ENCODE data around the gene TMEM178A.

TMEM178A gene

DNA sequence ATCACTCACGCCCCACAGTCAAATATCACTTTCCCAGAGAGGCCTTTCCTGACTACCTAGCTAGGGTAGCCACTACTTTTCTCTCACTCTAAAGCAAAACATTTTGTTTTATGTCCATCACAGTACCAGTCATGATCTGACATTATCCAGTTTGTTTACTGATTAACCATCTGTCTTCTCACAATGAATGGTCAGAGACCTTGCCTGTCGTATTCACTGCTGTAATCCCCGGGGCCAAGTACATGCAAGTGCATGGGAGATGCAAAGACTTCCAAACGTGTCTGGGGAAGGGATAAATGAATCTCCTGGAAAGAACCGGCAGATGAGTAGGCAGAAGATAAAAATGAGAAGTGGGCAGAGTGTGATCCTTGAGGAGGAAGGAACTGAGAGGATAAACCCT is 73.7 kb downstream of the TMEM178A start:
- no peak for DNase-seq (ENCODE audit: low read depth in 2 of 2)

DNA sequence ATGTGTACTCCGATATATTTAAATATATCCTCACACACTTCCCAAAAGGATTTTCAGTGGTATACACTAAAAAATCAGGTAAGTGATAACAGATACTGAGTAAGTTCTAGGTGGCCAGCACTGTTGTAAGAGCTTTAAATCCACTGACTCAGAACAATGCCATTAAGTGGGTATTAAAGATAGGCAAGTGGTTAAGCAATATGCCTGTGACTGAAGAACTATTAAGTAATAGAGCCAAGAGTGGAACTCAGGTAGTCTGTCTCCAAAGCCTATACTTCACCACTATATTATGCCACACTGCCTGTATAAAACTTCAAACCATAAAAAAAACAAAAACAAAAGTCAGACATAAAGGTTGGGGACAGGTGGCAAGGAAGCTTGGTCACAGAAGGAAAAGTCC is 76.2 kb downstream of the TMEM178A start:
- no peak for DNase-seq (ENCODE audit: low read depth in 2 of 2)

DNA sequence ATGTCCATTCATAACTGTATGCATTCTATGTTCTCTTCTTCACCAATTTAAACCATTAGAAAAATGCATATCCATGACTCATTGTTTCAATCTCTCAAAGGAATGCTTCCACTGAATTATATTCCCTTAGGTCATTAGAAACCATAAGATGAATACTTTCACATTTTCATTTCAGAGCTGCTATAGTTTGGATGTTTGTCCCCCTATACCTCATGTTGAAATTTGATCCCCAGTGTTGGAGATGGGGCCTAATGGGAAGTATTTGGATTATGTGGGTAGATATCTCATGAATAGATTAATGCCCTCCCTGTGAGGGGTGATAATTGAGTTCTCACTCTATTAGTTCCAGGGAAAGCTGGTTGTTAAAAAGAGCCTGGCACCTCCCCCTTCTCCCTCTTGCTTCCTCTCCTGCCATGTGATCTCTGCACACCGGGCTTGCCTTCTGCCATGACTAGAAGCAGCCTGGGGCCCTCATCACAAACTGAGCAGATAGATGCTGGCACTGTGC is 77.6 kb downstream of the TMEM178A start:
- DNase-seq (ENCODE audit: low read depth in 2 of 2) = no peak

DNA sequence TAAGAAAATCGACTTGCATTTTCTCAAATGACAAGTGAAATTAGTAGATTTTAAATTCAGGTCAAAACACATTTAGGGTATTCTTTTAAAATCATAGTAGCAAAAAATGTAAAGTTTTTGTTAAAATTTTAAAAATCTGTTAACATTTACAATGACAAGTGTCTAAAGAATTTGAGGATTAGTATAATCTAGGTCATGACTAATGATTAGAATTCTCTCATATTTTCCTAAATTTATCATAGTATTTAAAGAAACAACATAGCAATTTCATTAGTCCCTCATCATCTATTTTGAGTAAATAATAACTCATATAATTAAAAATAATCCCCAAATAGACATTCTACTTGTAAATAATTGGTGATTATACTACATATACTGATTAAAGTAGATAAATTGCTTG is 89.7 kb downstream of the TMEM178A start:
- DNase-seq (ENCODE audit: low read depth in 2 of 2) = no peak

DNA sequence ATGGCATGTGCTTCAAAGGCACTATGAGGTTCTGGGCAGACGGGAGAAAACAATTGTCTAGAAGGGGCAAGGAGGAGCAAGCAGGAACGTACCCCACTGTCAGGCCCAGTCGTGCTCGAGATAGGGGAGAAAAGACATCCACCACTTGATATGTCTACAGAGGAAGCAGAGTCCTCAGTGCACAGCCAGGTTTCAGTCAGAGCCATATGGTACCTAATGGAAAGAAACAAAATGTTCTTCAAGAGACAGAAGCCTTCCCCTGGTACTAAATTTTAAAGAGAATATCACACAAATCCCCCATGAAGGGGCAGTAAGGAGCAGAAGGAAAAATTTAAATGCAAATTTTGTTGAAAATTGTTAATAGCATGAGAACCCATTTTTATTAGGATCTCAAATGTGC is 91.4 kb downstream of the TMEM178A start:
- DNase-seq (ENCODE audit: low read depth in 2 of 2) = no peak

DNA sequence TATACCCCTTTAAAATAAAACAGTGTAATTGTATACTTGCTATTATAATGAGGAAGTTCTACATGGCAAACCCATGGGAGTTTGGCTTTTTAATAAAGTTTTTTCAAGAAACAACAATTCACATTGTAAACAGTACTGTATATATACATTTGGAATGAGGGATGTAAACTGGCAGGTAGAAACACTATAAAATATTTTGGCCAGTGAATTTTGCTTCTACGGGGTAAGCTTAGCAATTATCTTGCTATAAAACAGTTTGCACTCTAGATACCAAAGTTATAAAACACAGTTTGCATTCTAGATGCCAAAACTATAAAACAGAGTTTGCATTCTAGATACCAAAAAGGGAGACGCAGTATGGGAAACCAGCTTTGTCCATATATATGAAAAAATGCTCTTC is 96.7 kb downstream of the TMEM178A start:
- DNase-seq (ENCODE audit: low read depth in 2 of 2) = no peak
